HEK293T (cell line): ENCODE measurements around the gene TAGLN2.

Source experiments
- BHLHE40 ChIP-seq: fragments of 450-650 bp; IDR thresholded peaks from 2 replicates; pipeline ENCODE4 v1.6.1; 2016; ENCODE audit warnings: mild to moderate bottlenecking, moderate library complexity, borderline replicate concordance
- CTBP1 ChIP-seq: fragments of 450-650 bp; IDR thresholded peaks from 2 replicates; pipeline ENCODE4 v1.6.1; 2016; ENCODE audit warnings: borderline replicate concordance
- FOXA1 ChIP-seq: fragments of 450-650 bp; IDR thresholded peaks from 2 replicates; pipeline ENCODE4 v1.6.1; 2016; ENCODE audit warnings: mild to moderate bottlenecking
- L3MBTL2 ChIP-seq: fragments of 450-650 bp; conservative IDR thresholded peaks from 2 replicates; pipeline ENCODE4 v1.6.1; 2016; ENCODE audit warnings: mild to moderate bottlenecking
- NFRKB ChIP-seq: fragments of 450-650 bp; IDR thresholded peaks from 2 replicates; pipeline ENCODE4 v1.6.1; 2016; ENCODE audit warnings: mild to moderate bottlenecking, moderate library complexity
- SP1 ChIP-seq: fragments of 450-650 bp; IDR thresholded peaks from 2 replicates; pipeline ENCODE4 v1.6.1; 2017
- SUZ12 ChIP-seq: fragments of 450-650 bp; IDR thresholded peaks from 2 replicates; pipeline ENCODE4 v1.6.1; 2016; ENCODE audit warnings: mild to moderate bottlenecking
- TARDBP ChIP-seq: fragments of 450-650 bp; IDR thresholded peaks from 2 replicates; pipeline ENCODE4 v1.6.1; 2016

DNA sequence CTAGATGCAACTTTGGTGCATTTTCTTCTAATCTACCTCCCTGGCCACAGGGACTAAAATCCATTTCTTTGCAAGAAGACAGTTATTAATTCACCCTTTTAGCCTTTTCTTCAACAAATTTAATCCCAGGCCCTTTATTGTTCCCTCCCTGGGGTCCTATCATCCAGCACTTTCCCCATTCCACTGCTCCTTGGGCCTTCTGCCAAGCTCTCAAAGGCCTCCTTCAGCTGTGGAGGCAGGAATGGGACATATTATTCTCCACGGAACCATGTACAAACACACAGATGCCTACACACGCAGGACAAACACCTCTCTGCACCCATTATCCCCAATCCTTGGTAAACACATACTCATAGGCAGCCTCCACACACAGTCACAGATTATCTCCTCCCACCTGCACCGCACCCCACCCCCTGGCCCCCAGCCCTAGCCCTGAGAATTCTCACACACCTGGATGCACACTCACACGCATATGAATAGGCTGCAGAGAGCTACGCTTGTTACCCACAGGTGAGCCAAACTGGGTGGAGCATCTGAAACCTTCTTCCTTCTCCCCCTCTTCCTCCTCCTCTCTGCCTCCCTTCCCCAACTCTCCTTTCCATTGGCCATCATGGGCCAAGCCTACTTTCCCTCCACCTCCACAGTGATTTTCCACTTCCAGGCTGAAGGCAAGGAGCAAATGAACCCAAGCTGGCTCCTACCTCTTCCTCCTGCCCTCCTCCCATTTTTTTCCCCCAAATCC is 11.7 kb downstream of the TAGLN2 start:
- TF ChIP-seq SUZ12 (no peak), TARDBP (no peak), SP1 (no peak), BHLHE40 (no peak), L3MBTL2 (no peak), CTBP1 (no peak), NFRKB (no peak), FOXA1 (no peak)
